HG03045 (cell line): ENCODE measurements around the gene RGS16.

ENCODE experiments used
- ATAC-seq: cut with Tn5 transposase; IDR thresholded peaks from one replicate; pipeline ENCODE4 v1.9.1; 2021; ENCODE audit warnings: mild to moderate bottlenecking, moderate library complexity; ENCODE audit not compliant: unreplicated experiment

RGS16 gene

GRCh38 chr1:182610606-182611194 lies 6.5 kb upstream of the RGS16 start:
- no peak for ATAC-seq

GRCh38 chr1:182608845-182609610 lies 4.8 kb upstream of the RGS16 start:
- no peak for ATAC-seq

GRCh38 chr1:182608236-182608635 lies 4.0 kb upstream of the RGS16 start:
- no peak for ATAC-seq

GRCh38 chr1:182607566-182607965 lies 3.4 kb upstream of the RGS16 start:
- ATAC-seq: no peak

GRCh38 chr1:182603646-182604174 lies 479 bp downstream of the RGS16 start:
- ATAC-seq: peak; percentile 14

GRCh38 chr1:182602935-182603645 lies 1.1 kb downstream of the RGS16 start:
- ATAC-seq: no peak

- no peak for ATAC-seq
Measured at GRCh38 chr1:182601913-182602312, 2.3 kb downstream of the RGS16 start.

- no peak for ATAC-seq
Measured at GRCh38 chr1:182601416-182601786, 2.8 kb downstream of the RGS16 start.

- no peak for ATAC-seq
Measured at GRCh38 chr1:182600745-182601415, 3.3 kb downstream of the RGS16 start.

GRCh38 chr1:182600036-182600713 lies 4.0 kb downstream of the RGS16 start:
- ATAC-seq: no peak

- ATAC-seq: no peak
Measured at GRCh38 chr1:182599339-182599738, 4.8 kb downstream of the RGS16 start.

GRCh38 chr1:182598296-182598695 lies 5.9 kb downstream of the RGS16 start:
- ATAC-seq: no peak

GRCh38 chr1:182596934-182597333 lies 7.3 kb downstream of the RGS16 start:
- ATAC-seq: no peak

- ATAC-seq: no peak
Measured at GRCh38 chr1:182595641-182596240, 8.4 kb downstream of the RGS16 start.

- no peak for ATAC-seq
Measured at GRCh38 chr1:182589931-182590330, 14.3 kb downstream of the RGS16 start.

- ATAC-seq: no peak
Measured at GRCh38 chr1:182589520-182589919, 14.7 kb downstream of the RGS16 start.

GRCh38 chr1:182588500-182589396 lies 15.4 kb downstream of the RGS16 start, which contains the start of gene RNASEL:
Gene RNASEL (minus strand): TSS chr1:182589256. CDS start chr1:182586806, 2,450 bp downstream.
- ATAC-seq: peak; percentile 77

GRCh38 chr1:182587666-182588499 lies 16.3 kb downstream of the RGS16 start:
- peak; percentile 22 for ATAC-seq
